Spinal cord (tissue), 10 donors: Measurements from ENCODE around the gene TRIM66. TPM values are rescaled to one million over a fixed set of nuclear protein-coding genes. Genes with fewer than 3 reads are reported as not detected.

Experiments used
- DNase-seq, 6 donors: peaks; one replicate each; pipeline versions ENCODE4 v3.0.0 to v3.0.0-alpha.2; 2013 to 2015; ENCODE audit warnings: low spot score in 6 of 6, low read depth in 4 of 6
- H3K27ac ChIP-seq: one replicate; pipeline ENCODE4 v1.5.1; 2013; ENCODE audit warnings: low read depth, low read length, control low read depth
- H3K27me3 ChIP-seq: one replicate; pipeline ENCODE4 v1.6.1; 2013; ENCODE audit warnings: low read length; ENCODE audit not compliant: control insufficient read depth, insufficient read depth
- H3K36me3 ChIP-seq: one replicate; pipeline ENCODE4 v1.6.1; 2013; ENCODE audit warnings: low read length; ENCODE audit not compliant: control insufficient read depth, insufficient read depth
- H3K4me1 ChIP-seq: one replicate; pipeline ENCODE4 v1.6.1; 2013; ENCODE audit warnings: low read length; ENCODE audit not compliant: control insufficient read depth, insufficient read depth
- H3K4me3 ChIP-seq: one replicate; pipeline ENCODE4 v1.5.1; 2013; ENCODE audit warnings: low read depth, low read length, control low read depth
- H3K9me3 ChIP-seq: one replicate; pipeline ENCODE4 v1.6.1; 2013; ENCODE audit warnings: low read length; ENCODE audit not compliant: control insufficient read depth, insufficient read depth
- WGBS: methylation state at CpG from one replicate; pipeline ENCODE4 v1.1.5; 2013; ENCODE audit warnings: missing lambda C conversion rate; ENCODE audit not compliant: insufficient coverage; 5-methylcytosine and 5-hydroxymethylcytosine counted together
- polyA plus RNA-seq, 2 donors: library from polyadenylated mRNA; unstranded; fragments of 120-200 nt; gene quantifications; one replicate each; pipeline ENCODE4 v1.2.1, GENCODE V29; 2013; ENCODE audit not compliant: insufficient read length in 2 of 2
- total RNA-seq, 2 donors: library from RNA; depleted of rRNA in 1 of 2; stranded (reverse); fragments of 120-200 nt in 1 of 2; fragments of >200 nt in 1 of 2; gene quantifications; one replicate each; pipeline versions ENCODE4 v1.2.3 to v1.2.4, GENCODE V29; 2013 to 2014
- donor health status: healthy.

The TRIM66 gene
- total and polyA plus RNA-seq, 4 donors, result 4.8 to 8.5 (median 7.5) TPM

- 33% methylated on average over 7 of the region's 9 CpGs for WGBS
- Histone ChIP-seq H3K4me3 (no peak overlapping the region), H3K27me3 (no peaks in the 10 kb centered on the region), H3K27ac (no peak overlapping the region), H3K36me3 (no peaks in the 10 kb centered on the region), H3K4me1 (no peaks in the 10 kb centered on the region), H3K9me3 (no peaks in the 10 kb centered on the region)
- DNase-seq, result no peak
Observed at GRCh38 chr11:8604078-8604723, 78.3 kb downstream of the TRIM66 start.

- Histone ChIP-seq H3K4me1 (no peaks in the 10 kb centered on the region), H3K4me3 (no peak overlapping the region), H3K27ac (no peak overlapping the region), H3K36me3 (no peaks in the 10 kb centered on the region), H3K9me3 (no peaks in the 10 kb centered on the region), H3K27me3 (no peaks in the 10 kb centered on the region)
- DNase-seq, result no peak
- WGBS, result no CpG with 5 or more reads among the region's 2 CpGs
Observed at GRCh38 chr11:8603696-8604077, 78.8 kb downstream of the TRIM66 start.

- no peak overlapping the region for H3K4me3 ChIP-seq
- H3K4me1 ChIP-seq, result no peaks in the 10 kb centered on the region
- DNase-seq, result no peak
- 81% methylated on average over 3 of the region's 9 CpGs for WGBS
- H3K27me3 ChIP-seq, result no peaks in the 10 kb centered on the region
- H3K36me3 ChIP-seq, result no peaks in the 10 kb centered on the region
- no peak overlapping the region for H3K27ac ChIP-seq
- H3K9me3 ChIP-seq, result no peaks in the 10 kb centered on the region
Observed at GRCh38 chr11:8601376-8602133, 80.9 kb downstream of the TRIM66 start.

GRCh38 chr11:8598506-8598905 is 84.0 kb downstream of the TRIM66 start:
- Histone ChIP-seq H3K27me3 (no peaks in the 10 kb centered on the region), H3K4me1 (peaks cover 13% of the 10 kb centered on the region), H3K4me3 (no peak overlapping the region), H3K27ac (no peak overlapping the region), H3K36me3 (no peaks in the 10 kb centered on the region), H3K9me3 (no peaks in the 10 kb centered on the region)
- WGBS, result no CpG with 5 or more reads among the region's 1 CpG
- no peak for DNase-seq

- H3K4me1 ChIP-seq, result peaks cover 13% of the 10 kb centered on the region
- H3K27ac ChIP-seq, result no peak overlapping the region
- no peak overlapping the region for H3K4me3 ChIP-seq
- 60% methylated on average over 1 of the region's 3 CpGs for WGBS
- H3K36me3 ChIP-seq, result no peaks in the 10 kb centered on the region
- no peaks in the 10 kb centered on the region for H3K9me3 ChIP-seq
- DNase-seq, result no peak
- no peaks in the 10 kb centered on the region for H3K27me3 ChIP-seq
Observed at GRCh38 chr11:8597182-8597581, 85.3 kb downstream of the TRIM66 start.

- DNase-seq, result no peak
- Histone ChIP-seq H3K36me3 (no peaks in the 10 kb centered on the region), H3K27me3 (no peaks in the 10 kb centered on the region), H3K4me1 (peaks cover 13% of the 10 kb centered on the region), H3K9me3 (no peaks in the 10 kb centered on the region), H3K27ac (no peak overlapping the region), H3K4me3 (no peak overlapping the region)
Observed at GRCh38 chr11:8596504-8597046, 85.9 kb downstream of the TRIM66 start.

DNA sequence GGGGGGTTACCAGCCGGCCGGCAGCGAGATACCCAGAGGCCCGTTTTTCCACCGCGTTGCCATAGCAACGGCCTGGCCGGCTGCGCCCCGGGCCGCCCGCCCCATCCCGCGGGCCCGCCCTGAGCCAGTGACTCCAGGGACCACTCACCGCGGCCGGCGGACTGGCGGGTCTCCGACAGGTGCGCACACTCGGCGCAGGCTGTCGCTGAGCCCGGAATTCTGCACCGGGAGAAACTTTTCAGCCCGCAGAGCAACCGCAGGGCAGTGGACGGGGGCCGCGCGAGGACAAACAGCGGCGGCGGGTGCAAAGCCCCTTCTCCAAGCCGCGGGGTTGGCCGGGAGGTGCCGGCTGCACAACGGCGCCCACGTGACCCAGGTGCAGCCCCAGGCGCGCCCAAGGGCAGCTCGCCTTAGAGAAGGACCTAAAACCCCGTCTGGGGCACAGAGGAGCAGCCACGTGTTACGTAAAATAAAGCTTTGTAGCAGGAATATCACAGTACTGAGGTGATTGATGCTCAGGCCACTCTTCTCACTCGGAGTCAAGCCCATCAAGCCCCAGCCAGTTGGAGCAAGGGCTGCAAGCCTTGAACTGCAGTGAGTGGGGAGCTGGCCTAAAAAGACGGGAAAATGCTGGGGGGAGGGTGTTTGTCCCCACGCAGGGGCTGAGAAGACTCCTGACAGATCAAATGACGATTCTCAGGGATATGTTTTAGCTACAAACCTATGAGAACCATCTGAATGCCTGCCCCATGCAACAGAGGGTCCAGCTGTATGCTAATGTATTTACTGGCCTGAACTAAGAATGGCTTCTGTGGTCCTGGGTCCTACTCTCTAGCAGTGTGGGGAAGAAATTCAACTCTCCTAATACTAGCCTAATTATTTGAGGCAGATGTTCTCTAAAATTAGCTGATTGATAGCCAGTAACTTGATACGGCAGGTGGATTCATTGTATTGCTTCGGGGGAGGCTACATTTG is 88.2 kb downstream of the TRIM66 start, which contains the start of gene STK33:
Gene STK33 (minus strand): TSS at position 294 of the 975 bp plus-strand sequence. CDS start 119,323 bp downstream, outside the sequence.
- no peaks in the 10 kb centered on the region for H3K9me3 ChIP-seq
- H3K27ac ChIP-seq, result no peak within 1 kb of the TSS
- H3K27me3 ChIP-seq, result no peaks in the 10 kb centered on the region
- under 1% methylated on average over 53 of the region's 55 CpGs for WGBS
- DNase-seq, result peak; percentile 26 to 86 (median 50)
- peak within 1 kb of the TSS; percentile 63 for H3K4me3 ChIP-seq
- H3K4me1 ChIP-seq, result peaks cover 13% of the 10 kb centered on the region
- H3K36me3 ChIP-seq, result no peaks in the 10 kb centered on the region

DNA sequence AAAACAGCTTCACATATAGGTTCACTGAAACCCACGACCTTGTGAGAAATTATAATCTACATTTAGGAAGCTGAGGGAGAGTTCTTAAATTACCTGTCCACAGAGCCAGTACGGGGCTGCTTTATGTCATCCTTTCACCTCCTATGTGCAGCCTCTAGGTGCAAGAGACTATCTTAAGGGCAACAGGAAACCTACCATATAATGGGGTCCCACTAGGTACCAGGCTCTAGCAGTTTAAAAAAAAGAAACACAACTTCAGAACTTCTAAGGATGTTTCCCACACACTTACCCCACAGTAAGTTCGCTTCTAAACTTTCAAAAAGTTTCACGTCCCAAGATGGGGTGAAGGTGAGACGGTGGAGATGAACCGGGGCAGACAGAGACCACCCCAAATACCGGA is 89.0 kb downstream of the TRIM66 start:
- no peaks in the 10 kb centered on the region for H3K9me3 ChIP-seq
- H3K4me3 ChIP-seq, result peak overlapping the region; percentile 63
- no peaks in the 10 kb centered on the region for H3K27me3 ChIP-seq
- H3K4me1 ChIP-seq, result peaks cover 13% of the 10 kb centered on the region
- WGBS, result 3% methylated on average over 5 of the region's 7 CpGs
- peak in 1 of 6 donors; percentile 11 for DNase-seq
- no peaks in the 10 kb centered on the region for H3K36me3 ChIP-seq
- no peak overlapping the region for H3K27ac ChIP-seq

GRCh38 chr11:8587915-8588314 is 94.5 kb downstream of the TRIM66 start:
- Histone ChIP-seq H3K36me3 (no peaks in the 10 kb centered on the region), H3K4me3 (no peak overlapping the region), H3K27me3 (no peaks in the 10 kb centered on the region), H3K4me1 (no peaks in the 10 kb centered on the region), H3K9me3 (no peaks in the 10 kb centered on the region), H3K27ac (no peak overlapping the region)
- no peak for DNase-seq
